WTC11 (cell line): ENCODE results near the gene TP53I13. TPM values are rescaled to one million over a fixed set of nuclear protein-coding genes. Genes with fewer than 3 reads are reported as not detected.

Experiments used
- ATF1 ChIP-seq: sonication (generic); formaldehyde crosslinking; IDR thresholded peaks from 2 replicates; pipeline ENCODE4 v1.8.1; 2023; ENCODE audit warnings: mild to moderate bottlenecking, moderate library complexity, missing genetic modification reagents
- CREB1 ChIP-seq: sonication (generic); formaldehyde crosslinking; IDR thresholded peaks from 2 replicates; pipeline ENCODE4 v1.8.0; 2023; ENCODE audit warnings: mild to moderate bottlenecking, missing genetic modification reagents
- CREM ChIP-seq: sonication (generic); formaldehyde crosslinking; IDR thresholded peaks from 2 replicates; pipeline ENCODE4 v1.8.1; 2022; ENCODE audit warnings: mild to moderate bottlenecking, missing genetic modification reagents, moderate library complexity
- ELF4 ChIP-seq: sonication (generic); formaldehyde crosslinking; IDR thresholded peaks from 2 replicates; pipeline ENCODE4 v1.8.1; 2022; ENCODE audit warnings: low read depth, mild to moderate bottlenecking, moderate library complexity, missing genetic modification reagents
- EMX1 ChIP-seq: fragments of 250-450 bp; sonication (Bioruptor Pico); IDR thresholded peaks from 2 replicates; pipeline ENCODE4 v1.8.0; 2021; ENCODE audit warnings: mild to moderate bottlenecking
- FOXK1 ChIP-seq: sonication (generic); formaldehyde crosslinking; IDR thresholded peaks from 2 replicates; pipeline ENCODE4 v1.8.0; 2022; ENCODE audit warnings: mild to moderate bottlenecking, moderate library complexity, missing genetic modification reagents
- GABPB1 ChIP-seq: sonication (generic); formaldehyde crosslinking; IDR thresholded peaks from 2 replicates; pipeline ENCODE4 v1.8.1; 2023; ENCODE audit warnings: mild to moderate bottlenecking, missing genetic modification reagents
- GRHL2 ChIP-seq: fragments of 250-450 bp; sonication (Bioruptor Pico); IDR thresholded peaks from 2 replicates; pipeline ENCODE4 v1.8.0; 2022; ENCODE audit warnings: mild to moderate bottlenecking, moderate library complexity; ENCODE audit not compliant: insufficient replicate concordance, severe bottlenecking
- GTF2I ChIP-seq: fragments of 250-450 bp; sonication (Bioruptor Pico); conservative IDR thresholded peaks from 2 replicates; pipeline ENCODE4 v1.4.0; 2021; ENCODE audit warnings: mild to moderate bottlenecking
- IRF2 ChIP-seq: sonication (generic); formaldehyde crosslinking; IDR thresholded peaks from 2 replicates; pipeline ENCODE4 v1.8.0; 2022; ENCODE audit warnings: low read depth, missing genetic modification reagents, borderline replicate concordance
- KAT7 ChIP-seq: sonication (generic); formaldehyde crosslinking; IDR thresholded peaks from 2 replicates; pipeline ENCODE4 v1.8.1; 2023; ENCODE audit warnings: missing genetic modification reagents, mild to moderate bottlenecking, borderline replicate concordance
- NR1H2 ChIP-seq: sonication (generic); formaldehyde crosslinking; IDR thresholded peaks from 2 replicates; pipeline ENCODE4 v1.9.0; 2021; ENCODE audit warnings: mild to moderate bottlenecking, moderate library complexity, missing genetic modification reagents
- RELA ChIP-seq: sonication (generic); formaldehyde crosslinking; IDR thresholded peaks from 2 replicates; pipeline ENCODE4 v1.8.1; 2022; ENCODE audit warnings: missing genetic modification reagents, mild to moderate bottlenecking, borderline replicate concordance
- RORB ChIP-seq: fragments of 250-450 bp; sonication (Bioruptor Pico); IDR thresholded peaks from 2 replicates; pipeline ENCODE4 v1.9.0; 2021; ENCODE audit warnings: mild to moderate bottlenecking
- SP1 ChIP-seq: sonication (generic); formaldehyde crosslinking; conservative IDR thresholded peaks from 2 replicates; pipeline ENCODE4 v1.8.1; 2022; ENCODE audit warnings: missing genetic modification reagents
- TCF7 ChIP-seq: sonication (generic); formaldehyde crosslinking; IDR thresholded peaks from 2 replicates; pipeline ENCODE4 v1.8.0; 2022; ENCODE audit warnings: mild to moderate bottlenecking, low read depth, missing genetic modification reagents, moderate library complexity
- ZNF138 ChIP-seq: sonication (generic); formaldehyde crosslinking; conservative IDR thresholded peaks from 2 replicates; pipeline ENCODE4 v1.8.1; 2022; ENCODE audit warnings: mild to moderate bottlenecking, moderate library complexity, missing genetic modification reagents
- ZNF219 ChIP-seq: sonication (generic); formaldehyde crosslinking; IDR thresholded peaks from 2 replicates; pipeline ENCODE4 v1.8.0; 2023; ENCODE audit warnings: missing genetic modification reagents, mild to moderate bottlenecking, borderline replicate concordance
- ZNF317 ChIP-seq: sonication (generic); formaldehyde crosslinking; IDR thresholded peaks from 2 replicates; pipeline ENCODE4 v1.8.1; 2023; ENCODE audit warnings: low read depth, mild to moderate bottlenecking, moderate library complexity, missing genetic modification reagents, borderline replicate concordance
- ZNF396 ChIP-seq: fragments of 250-450 bp; sonication (Bioruptor Pico); IDR thresholded peaks from 2 replicates; pipeline ENCODE4 v1.8.0; 2021; ENCODE audit warnings: mild to moderate bottlenecking, moderate library complexity, borderline replicate concordance
- total RNA-seq: library from RNA; stranded (reverse); gene quantifications from 3 replicates; pipeline ENCODE4 v1.2.3, GENCODE V29; 2021
- TF ChIP-seq, protein P1 (sequence below): sonication (generic); formaldehyde crosslinking; IDR thresholded peaks from 2 replicates; pipeline ENCODE4 v1.8.1; 2022; ENCODE audit warnings: mild to moderate bottlenecking, moderate library complexity, missing genetic modification reagents
- TF ChIP-seq, protein P2 (sequence below): sonication (generic); formaldehyde crosslinking; IDR thresholded peaks from 2 replicates; pipeline ENCODE4 v1.8.1; 2023; ENCODE audit warnings: mild to moderate bottlenecking, missing genetic modification reagents, borderline replicate concordance
- TF ChIP-seq, protein P3 (sequence below): sonication (generic); formaldehyde crosslinking; conservative IDR thresholded peaks from 2 replicates; pipeline ENCODE4 v1.8.1; 2022; ENCODE audit warnings: mild to moderate bottlenecking, missing genetic modification reagents
- TF ChIP-seq, protein P4 (sequence below): fragments of 200-600 bp; IDR thresholded peaks from 2 replicates; pipeline ENCODE4 v1.8.0; 2022; ENCODE audit warnings: antibody characterized with exemption
- TF ChIP-seq, protein P5 (sequence below): sonication (generic); formaldehyde crosslinking; IDR thresholded peaks from 2 replicates; pipeline ENCODE4 v1.8.1; 2023; ENCODE audit warnings: mild to moderate bottlenecking, moderate library complexity, missing genetic modification reagents
- TF ChIP-seq, protein P6 (sequence below): sonication (generic); formaldehyde crosslinking; IDR thresholded peaks from 2 replicates; pipeline ENCODE4 v1.8.1; 2022; ENCODE audit warnings: missing genetic modification reagents, borderline replicate concordance
- TF ChIP-seq, protein P7 (sequence below): sonication (generic); formaldehyde crosslinking; IDR thresholded peaks from 2 replicates; pipeline ENCODE4 v1.8.1; 2023; ENCODE audit warnings: mild to moderate bottlenecking, missing genetic modification reagents

The TP53I13 gene
- total RNA-seq, 1 experiment from 2014 or later: 41.9 TPM

DNA sequence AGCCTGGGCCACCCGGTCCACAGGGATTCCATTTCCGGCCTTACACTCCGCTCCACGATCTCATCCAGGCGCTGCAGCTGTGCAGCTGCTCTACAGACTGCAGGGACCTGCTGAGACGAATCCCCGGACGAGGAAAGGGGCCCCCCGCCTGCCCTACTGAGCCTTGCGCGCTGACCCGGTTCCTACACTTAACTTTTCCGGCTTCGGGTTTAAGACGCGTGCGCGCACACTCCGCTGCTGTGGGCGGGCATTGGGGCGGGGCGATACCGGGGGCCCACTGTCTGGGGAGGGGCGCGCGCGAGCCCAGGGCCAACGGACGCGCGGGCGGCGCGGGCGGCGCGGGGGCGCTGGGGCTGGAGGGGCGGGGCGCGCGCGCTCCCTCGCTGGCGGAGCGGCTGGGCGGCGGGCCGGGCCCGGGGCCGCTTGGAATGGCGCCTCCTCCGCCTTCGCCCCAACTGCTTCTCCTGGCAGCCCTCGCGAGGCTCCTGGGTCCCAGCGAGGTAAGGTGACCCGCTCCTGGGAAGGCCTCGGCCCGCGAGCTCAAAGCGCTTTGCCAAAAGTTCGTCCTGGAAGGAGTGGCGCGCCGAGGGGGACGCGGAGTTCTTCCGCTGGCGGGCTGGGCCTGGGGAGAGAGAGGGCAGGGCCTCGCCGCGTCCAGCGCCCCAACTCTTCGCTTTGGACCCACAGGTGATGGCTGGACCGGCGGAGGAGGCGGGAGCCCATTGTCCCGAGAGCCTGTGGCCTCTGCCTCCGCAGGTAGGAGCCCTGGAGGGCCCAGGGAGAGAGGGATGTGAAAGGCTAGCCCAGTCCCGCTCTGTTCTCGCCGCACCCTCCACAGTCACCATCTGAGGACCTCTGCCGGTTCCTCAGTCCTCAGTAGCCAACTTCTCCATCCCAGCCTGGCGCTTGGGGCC, at the start of gene TP53I13 (continued):
- TF ChIP-seq, protein P1, sequence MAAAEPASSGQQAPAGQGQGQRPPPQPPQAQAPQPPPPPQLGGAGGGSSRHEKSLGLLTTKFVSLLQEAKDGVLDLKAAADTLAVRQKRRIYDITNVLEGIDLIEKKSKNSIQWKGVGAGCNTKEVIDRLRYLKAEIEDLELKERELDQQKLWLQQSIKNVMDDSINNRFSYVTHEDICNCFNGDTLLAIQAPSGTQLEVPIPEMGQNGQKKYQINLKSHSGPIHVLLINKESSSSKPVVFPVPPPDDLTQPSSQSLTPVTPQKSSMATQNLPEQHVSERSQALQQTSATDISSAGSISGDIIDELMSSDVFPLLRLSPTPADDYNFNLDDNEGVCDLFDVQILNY (CRISPR knock-in tag): peak; percentile 33; the same call in 1 of the 2 replicates
- TF ChIP-seq ZNF219 (CRISPR knock-in tag): no peak
- TF ChIP-seq, protein P2, sequence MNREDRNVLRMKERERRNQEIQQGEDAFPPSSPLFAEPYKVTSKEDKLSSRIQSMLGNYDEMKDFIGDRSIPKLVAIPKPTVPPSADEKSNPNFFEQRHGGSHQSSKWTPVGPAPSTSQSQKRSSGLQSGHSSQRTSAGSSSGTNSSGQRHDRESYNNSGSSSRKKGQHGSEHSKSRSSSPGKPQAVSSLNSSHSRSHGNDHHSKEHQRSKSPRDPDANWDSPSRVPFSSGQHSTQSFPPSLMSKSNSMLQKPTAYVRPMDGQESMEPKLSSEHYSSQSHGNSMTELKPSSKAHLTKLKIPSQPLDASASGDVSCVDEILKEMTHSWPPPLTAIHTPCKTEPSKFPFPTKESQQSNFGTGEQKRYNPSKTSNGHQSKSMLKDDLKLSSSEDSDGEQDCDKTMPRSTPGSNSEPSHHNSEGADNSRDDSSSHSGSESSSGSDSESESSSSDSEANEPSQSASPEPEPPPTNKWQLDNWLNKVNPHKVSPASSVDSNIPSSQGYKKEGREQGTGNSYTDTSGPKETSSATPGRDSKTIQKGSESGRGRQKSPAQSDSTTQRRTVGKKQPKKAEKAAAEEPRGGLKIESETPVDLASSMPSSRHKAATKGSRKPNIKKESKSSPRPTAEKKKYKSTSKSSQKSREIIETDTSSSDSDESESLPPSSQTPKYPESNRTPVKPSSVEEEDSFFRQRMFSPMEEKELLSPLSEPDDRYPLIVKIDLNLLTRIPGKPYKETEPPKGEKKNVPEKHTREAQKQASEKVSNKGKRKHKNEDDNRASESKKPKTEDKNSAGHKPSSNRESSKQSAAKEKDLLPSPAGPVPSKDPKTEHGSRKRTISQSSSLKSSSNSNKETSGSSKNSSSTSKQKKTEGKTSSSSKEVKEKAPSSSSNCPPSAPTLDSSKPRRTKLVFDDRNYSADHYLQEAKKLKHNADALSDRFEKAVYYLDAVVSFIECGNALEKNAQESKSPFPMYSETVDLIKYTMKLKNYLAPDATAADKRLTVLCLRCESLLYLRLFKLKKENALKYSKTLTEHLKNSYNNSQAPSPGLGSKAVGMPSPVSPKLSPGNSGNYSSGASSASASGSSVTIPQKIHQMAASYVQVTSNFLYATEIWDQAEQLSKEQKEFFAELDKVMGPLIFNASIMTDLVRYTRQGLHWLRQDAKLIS (CRISPR knock-in tag): no peak
- 0 out of 2 replicates have a peak, but pooled peaks have one; percentile 54 for TF ChIP-seq KAT7
- TF ChIP-seq, protein P3, sequence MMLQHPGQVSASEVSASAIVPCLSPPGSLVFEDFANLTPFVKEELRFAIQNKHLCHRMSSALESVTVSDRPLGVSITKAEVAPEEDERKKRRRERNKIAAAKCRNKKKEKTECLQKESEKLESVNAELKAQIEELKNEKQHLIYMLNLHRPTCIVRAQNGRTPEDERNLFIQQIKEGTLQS: no peak
- TF ChIP-seq ELF4 (CRISPR knock-in tag): no peak
- TF ChIP-seq ZNF396 (CRISPR knock-in tag): no peak
- TF ChIP-seq, protein P4, sequence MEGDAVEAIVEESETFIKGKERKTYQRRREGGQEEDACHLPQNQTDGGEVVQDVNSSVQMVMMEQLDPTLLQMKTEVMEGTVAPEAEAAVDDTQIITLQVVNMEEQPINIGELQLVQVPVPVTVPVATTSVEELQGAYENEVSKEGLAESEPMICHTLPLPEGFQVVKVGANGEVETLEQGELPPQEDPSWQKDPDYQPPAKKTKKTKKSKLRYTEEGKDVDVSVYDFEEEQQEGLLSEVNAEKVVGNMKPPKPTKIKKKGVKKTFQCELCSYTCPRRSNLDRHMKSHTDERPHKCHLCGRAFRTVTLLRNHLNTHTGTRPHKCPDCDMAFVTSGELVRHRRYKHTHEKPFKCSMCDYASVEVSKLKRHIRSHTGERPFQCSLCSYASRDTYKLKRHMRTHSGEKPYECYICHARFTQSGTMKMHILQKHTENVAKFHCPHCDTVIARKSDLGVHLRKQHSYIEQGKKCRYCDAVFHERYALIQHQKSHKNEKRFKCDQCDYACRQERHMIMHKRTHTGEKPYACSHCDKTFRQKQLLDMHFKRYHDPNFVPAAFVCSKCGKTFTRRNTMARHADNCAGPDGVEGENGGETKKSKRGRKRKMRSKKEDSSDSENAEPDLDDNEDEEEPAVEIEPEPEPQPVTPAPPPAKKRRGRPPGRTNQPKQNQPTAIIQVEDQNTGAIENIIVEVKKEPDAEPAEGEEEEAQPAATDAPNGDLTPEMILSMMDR: no peak
- TF ChIP-seq CREB1: no peak
- no peak for TF ChIP-seq IRF2 (CRISPR knock-in tag)
- no peak for TF ChIP-seq NR1H2
- TF ChIP-seq ZNF138: no peak
- TF ChIP-seq ATF1: no peak
- no peak for TF ChIP-seq ZNF317 (CRISPR knock-in tag)
- TF ChIP-seq GABPB1 (CRISPR knock-in tag): no peak
- TF ChIP-seq TCF7 (CRISPR knock-in tag): no peak
- TF ChIP-seq CREM (CRISPR knock-in tag): no peak
- TF ChIP-seq, protein P5, sequence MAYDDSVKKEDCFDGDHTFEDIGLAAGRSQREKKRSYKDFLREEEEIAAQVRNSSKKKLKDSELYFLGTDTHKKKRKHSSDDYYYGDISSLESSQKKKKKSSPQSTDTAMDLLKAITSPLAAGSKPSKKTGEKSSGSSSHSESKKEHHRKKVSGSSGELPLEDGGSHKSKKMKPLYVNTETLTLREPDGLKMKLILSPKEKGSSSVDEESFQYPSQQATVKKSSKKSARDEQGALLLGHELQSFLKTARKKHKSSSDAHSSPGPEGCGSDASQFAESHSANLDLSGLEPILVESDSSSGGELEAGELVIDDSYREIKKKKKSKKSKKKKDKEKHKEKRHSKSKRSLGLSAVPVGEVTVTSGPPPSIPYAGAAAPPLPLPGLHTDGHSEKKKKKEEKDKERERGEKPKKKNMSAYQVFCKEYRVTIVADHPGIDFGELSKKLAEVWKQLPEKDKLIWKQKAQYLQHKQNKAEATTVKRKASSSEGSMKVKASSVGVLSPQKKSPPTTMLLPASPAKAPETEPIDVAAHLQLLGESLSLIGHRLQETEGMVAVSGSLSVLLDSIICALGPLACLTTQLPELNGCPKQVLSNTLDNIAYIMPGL (CRISPR knock-in tag): peak; percentile 69; the same call in 1 of the 2 replicates
- TF ChIP-seq SP1 (CRISPR knock-in tag): peak; percentile 75
- TF ChIP-seq RORB (CRISPR knock-in tag): no peak
- TF ChIP-seq, protein P6, sequence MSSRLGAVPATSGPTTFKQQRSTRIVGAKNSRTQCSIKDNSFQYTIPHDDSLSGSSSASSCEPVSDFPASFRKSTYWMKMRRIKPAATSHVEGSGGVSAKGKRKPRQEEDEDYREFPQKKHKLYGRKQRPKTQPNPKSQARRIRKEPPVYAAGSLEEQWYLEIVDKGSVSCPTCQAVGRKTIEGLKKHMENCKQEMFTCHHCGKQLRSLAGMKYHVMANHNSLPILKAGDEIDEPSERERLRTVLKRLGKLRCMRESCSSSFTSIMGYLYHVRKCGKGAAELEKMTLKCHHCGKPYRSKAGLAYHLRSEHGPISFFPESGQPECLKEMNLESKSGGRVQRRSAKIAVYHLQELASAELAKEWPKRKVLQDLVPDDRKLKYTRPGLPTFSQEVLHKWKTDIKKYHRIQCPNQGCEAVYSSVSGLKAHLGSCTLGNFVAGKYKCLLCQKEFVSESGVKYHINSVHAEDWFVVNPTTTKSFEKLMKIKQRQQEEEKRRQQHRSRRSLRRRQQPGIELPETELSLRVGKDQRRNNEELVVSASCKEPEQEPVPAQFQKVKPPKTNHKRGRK (CRISPR knock-in tag): no peak
- TF ChIP-seq FOXK1 (CRISPR knock-in tag): peak; percentile 15; the same call in 1 of the 2 replicates
- no peak for TF ChIP-seq GTF2I (CRISPR knock-in tag)
- no peak for TF ChIP-seq RELA (CRISPR knock-in tag)
- no peak for TF ChIP-seq EMX1 (CRISPR knock-in tag)
- TF ChIP-seq, protein P7, sequence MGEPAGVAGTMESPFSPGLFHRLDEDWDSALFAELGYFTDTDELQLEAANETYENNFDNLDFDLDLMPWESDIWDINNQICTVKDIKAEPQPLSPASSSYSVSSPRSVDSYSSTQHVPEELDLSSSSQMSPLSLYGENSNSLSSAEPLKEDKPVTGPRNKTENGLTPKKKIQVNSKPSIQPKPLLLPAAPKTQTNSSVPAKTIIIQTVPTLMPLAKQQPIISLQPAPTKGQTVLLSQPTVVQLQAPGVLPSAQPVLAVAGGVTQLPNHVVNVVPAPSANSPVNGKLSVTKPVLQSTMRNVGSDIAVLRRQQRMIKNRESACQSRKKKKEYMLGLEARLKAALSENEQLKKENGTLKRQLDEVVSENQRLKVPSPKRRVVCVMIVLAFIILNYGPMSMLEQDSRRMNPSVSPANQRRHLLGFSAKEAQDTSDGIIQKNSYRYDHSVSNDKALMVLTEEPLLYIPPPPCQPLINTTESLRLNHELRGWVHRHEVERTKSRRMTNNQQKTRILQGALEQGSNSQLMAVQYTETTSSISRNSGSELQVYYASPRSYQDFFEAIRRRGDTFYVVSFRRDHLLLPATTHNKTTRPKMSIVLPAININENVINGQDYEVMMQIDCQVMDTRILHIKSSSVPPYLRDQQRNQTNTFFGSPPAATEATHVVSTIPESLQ (CRISPR knock-in tag): no peak
- no peak for TF ChIP-seq GRHL2 (CRISPR knock-in tag)
